Mammary epithelial cell (primary cell): ENCODE results near the gene DBR1.

ENCODE experiments used
- EZH2 ChIP-seq: IDR thresholded peaks from 2 replicates; pipeline ENCODE4 v1.6.1; 2012; ENCODE audit warnings: low read length, inconsistent platforms, borderline replicate concordance
- TF ChIP-seq, protein P1 (sequence below), 2 donors: IDR thresholded peaks in 1 of 2; conservative IDR thresholded peaks in 1 of 2; 2 replicates each; pipeline ENCODE4 v1.5.1; 2011 to 2012; ENCODE audit warnings: inconsistent platforms in 2 of 2, low read length in 2 of 2, mild to moderate bottlenecking in 2 of 2, control low read depth in 1 of 2, low read depth in 1 of 2; ENCODE audit not compliant: insufficient read depth in 1 of 2; ENCODE audit errors: extremely low read depth in 1 of 2

DNA sequence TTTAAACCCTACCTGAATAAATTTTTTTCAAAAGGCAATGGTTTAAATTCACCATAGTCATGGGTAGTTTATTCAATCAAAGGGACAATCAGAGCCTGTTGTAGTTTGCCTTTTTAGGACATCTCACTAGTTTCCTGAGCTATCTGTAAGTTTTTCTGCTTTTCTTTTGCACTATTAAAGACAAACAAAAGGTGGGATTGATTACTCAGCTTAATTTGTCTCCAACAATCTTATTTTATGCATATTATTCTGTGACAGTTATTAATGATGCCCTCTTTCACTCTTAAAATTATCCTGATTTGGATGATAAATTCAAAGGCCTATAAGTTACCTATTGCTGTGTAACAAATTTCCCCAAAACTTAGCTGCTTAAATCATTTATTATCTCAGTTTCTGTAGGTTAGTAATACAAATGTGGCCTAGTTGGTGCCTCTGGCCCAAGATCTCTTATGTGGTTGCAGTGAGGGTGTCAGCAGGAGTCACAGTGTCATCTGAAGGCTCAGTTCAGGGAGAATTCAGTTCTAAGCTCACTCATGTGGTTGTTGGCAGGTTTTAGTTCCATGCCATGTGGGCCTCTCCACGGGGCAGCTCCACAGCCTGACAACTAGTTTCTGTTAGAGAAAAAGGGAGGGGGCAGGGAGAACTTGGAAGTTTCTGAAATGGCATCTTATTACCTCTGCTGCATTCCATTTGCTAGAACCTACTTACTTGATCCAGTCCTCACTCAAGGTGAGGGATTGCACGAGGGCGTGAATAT lies 28.4 kb upstream of the DBR1 start:
- TF ChIP-seq, protein P1, sequence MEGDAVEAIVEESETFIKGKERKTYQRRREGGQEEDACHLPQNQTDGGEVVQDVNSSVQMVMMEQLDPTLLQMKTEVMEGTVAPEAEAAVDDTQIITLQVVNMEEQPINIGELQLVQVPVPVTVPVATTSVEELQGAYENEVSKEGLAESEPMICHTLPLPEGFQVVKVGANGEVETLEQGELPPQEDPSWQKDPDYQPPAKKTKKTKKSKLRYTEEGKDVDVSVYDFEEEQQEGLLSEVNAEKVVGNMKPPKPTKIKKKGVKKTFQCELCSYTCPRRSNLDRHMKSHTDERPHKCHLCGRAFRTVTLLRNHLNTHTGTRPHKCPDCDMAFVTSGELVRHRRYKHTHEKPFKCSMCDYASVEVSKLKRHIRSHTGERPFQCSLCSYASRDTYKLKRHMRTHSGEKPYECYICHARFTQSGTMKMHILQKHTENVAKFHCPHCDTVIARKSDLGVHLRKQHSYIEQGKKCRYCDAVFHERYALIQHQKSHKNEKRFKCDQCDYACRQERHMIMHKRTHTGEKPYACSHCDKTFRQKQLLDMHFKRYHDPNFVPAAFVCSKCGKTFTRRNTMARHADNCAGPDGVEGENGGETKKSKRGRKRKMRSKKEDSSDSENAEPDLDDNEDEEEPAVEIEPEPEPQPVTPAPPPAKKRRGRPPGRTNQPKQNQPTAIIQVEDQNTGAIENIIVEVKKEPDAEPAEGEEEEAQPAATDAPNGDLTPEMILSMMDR (conservative IDR thresholded peaks at IDR 0.05 in 1 of 2, IDR thresholded peaks at IDR 0.05 in 1 of 2; ENCODE audit: extremely low read depth in 1 of 2, insufficient read depth in 1 of 2, low read depth in 1 of 2, low read length in 2 of 2), result no peak
- TF ChIP-seq EZH2, result no peak
